Stimulated activated CD4-positive, alpha-beta T cell treated with anti-CD3 and anti-CD28 coated beads, TNF-alpha, amount 100 ng/mL, for 24 hours (primary cell): ENCODE data around the gene DNAJC5.
"Not testable (repeated sequence)": the region's sequence is repeated elsewhere in the genome, so short reads cannot be mapped to it uniquely, and the experiment has no call there.

Experiments
- DNase-seq, 3 experiments: peaks; one replicate each; pipeline ENCODE4 v3.0.0-alpha.2; 2020; ENCODE audit warnings: low read depth in 3 of 3

DNAJC5 gene

GRCh38 chr20:63955281-63955826 is 60.4 kb downstream of the DNAJC5 start:
- peak in 1 of 3 experiments; percentile 36 for DNase-seq

- DNase-seq = peak; percentile 76 to 87 (median 76)
These were observed 61.1 kb downstream of the DNAJC5 start, which contains the start of gene UCKL1 for GRCh38 chr20:63955827-63956663. UCKL1 (minus strand) TSS chr20:63956416; CDS start chr20:63956372, 44 bp downstream.

- no peak for DNase-seq
These were observed 61.7 kb downstream of the DNAJC5 start for GRCh38 chr20:63956664-63957003.

- peak in 2 of 3 experiments; percentile 60 to 71 for DNase-seq
These were observed 62.2 kb downstream of the DNAJC5 start for GRCh38 chr20:63957004-63957689.

GRCh38 chr20:63957690-63958441 is 62.9 kb downstream of the DNAJC5 start:
- peak in 1 of 3 experiments; percentile 66 for DNase-seq

- DNase-seq = no peak
These were observed 63.5 kb downstream of the DNAJC5 start for GRCh38 chr20:63958471-63958870.

- no peak for DNase-seq
These were observed 64.2 kb downstream of the DNAJC5 start for GRCh38 chr20:63958964-63959698.

GRCh38 chr20:63959699-63960075 is 64.8 kb downstream of the DNAJC5 start:
- DNase-seq = no peak

GRCh38 chr20:63960654-63961621 is 66.0 kb downstream of the DNAJC5 start:
- DNase-seq = not testable (repeated sequence)

- no peak for DNase-seq
These were observed 66.9 kb downstream of the DNAJC5 start for GRCh38 chr20:63961664-63962425.

GRCh38 chr20:63962426-63963347 is 67.8 kb downstream of the DNAJC5 start:
- DNase-seq = no peak

- DNase-seq = no peak
These were observed 68.4 kb downstream of the DNAJC5 start for GRCh38 chr20:63963348-63963741.

- no peak for DNase-seq
These were observed 68.9 kb downstream of the DNAJC5 start for GRCh38 chr20:63963784-63964301.

GRCh38 chr20:63964412-63964811 is 69.5 kb downstream of the DNAJC5 start:
- no peak for DNase-seq

- no peak for DNase-seq
These were observed 71.4 kb downstream of the DNAJC5 start for GRCh38 chr20:63966172-63966943.

- no peak for DNase-seq
These were observed 72.0 kb downstream of the DNAJC5 start for GRCh38 chr20:63966944-63967322.
